Mammary epithelial cell (primary cell): Measurements from ENCODE around the gene SAMD13.

Experiments
- CTCF ChIP-seq, 2 donors: IDR thresholded peaks in 1 of 2; conservative IDR thresholded peaks in 1 of 2; 2 replicates each; pipeline ENCODE4 v1.5.1; 2011 to 2012; ENCODE audit warnings: inconsistent platforms in 2 of 2, low read length in 2 of 2, mild to moderate bottlenecking in 2 of 2, control low read depth in 1 of 2, low read depth in 1 of 2; ENCODE audit not compliant: insufficient read depth in 1 of 2; ENCODE audit errors: extremely low read depth in 1 of 2
- EZH2 ChIP-seq: IDR thresholded peaks from 2 replicates; pipeline ENCODE4 v1.6.1; 2012; ENCODE audit warnings: low read length, inconsistent platforms, borderline replicate concordance

GRCh38 chr1:84255582-84255981, 45.9 kb upstream of the SAMD13 start:
- TF ChIP-seq CTCF (conservative IDR thresholded peaks at IDR 0.05 in 1 of 2, IDR thresholded peaks at IDR 0.05 in 1 of 2; ENCODE audit: extremely low read depth in 1 of 2, insufficient read depth in 1 of 2, low read depth in 1 of 2, low read length in 2 of 2) (no peak), EZH2 (no peak)
